ENCODE data around the gene SYNGR3. TPM values are rescaled to one million over a fixed set of nuclear protein-coding genes. Genes with fewer than 3 reads are reported as not detected.

Gene SYNGR3
- total and polyA plus RNA-seq, 2 experiments from 2014 or later = 21.8 to 27.2 TPM

DNA sequence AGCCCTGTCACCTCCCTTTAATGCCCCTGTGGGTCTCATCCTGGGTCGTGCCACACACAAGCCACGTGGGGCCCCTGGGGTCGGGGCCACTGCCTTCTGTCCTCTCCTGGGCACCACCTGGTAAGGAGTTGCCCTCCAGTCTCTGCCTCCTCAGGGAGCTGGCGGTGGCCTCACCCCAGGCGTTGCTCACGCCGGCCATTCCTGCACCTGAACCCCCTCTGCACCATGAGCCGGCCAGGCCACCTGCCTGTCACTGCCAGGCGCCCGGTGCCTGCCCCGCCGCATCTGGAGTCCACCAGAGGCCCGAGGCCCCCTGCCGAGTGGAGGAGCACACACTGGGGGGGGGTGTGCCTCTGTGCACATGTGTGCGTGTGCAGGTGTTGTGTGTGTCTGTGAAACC, 47.3 kb downstream of the SYNGR3 start:
- H3K4me1 ChIP-seq (ENCODE audit: low read depth) = peaks cover 16% of the 10 kb centered on the region
- TF ChIP-seq, protein P1, sequence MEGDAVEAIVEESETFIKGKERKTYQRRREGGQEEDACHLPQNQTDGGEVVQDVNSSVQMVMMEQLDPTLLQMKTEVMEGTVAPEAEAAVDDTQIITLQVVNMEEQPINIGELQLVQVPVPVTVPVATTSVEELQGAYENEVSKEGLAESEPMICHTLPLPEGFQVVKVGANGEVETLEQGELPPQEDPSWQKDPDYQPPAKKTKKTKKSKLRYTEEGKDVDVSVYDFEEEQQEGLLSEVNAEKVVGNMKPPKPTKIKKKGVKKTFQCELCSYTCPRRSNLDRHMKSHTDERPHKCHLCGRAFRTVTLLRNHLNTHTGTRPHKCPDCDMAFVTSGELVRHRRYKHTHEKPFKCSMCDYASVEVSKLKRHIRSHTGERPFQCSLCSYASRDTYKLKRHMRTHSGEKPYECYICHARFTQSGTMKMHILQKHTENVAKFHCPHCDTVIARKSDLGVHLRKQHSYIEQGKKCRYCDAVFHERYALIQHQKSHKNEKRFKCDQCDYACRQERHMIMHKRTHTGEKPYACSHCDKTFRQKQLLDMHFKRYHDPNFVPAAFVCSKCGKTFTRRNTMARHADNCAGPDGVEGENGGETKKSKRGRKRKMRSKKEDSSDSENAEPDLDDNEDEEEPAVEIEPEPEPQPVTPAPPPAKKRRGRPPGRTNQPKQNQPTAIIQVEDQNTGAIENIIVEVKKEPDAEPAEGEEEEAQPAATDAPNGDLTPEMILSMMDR (IDR thresholded peaks at IDR 0.05; ENCODE audit: low read depth, low read length) = no peak
- no peak overlapping the region for H3K4me3 ChIP-seq

DNA sequence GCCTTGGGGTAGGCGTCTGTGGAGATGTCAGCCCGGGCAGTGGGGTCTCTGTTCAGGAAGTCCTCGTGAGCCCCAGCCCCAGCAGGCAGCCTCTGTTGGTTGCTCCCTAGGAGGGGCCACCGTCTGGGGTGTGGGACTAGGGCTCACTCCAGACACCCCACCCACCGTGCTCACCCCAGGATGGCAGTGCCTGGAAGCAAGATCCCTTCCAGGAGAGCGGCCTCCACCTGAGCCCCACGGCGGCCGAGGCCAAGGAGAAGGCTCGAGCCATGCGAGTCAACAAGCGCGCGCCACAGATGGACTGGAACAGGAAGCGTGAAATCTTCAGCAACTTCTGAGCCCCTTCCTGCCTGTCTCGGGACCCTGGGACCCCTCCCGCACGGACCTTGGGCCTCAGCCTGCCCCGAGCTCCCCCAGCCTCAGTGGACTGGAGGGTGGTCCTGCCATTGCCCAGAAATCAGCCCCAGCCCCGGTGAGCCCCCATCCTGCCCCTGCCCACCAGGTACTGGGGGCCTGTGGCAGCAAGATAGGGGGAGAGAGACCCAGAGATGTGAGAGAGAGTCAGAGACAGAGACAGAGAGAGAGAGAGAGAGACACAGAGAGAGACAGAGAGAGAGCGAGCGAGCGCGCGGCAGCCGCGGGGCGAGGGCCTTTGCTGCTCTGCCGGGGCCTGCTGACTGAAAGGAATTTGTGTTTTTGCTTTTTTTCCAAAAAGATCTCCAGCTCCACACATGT, 48.0 kb downstream of the SYNGR3 start:
- no peak for DNase-seq (ENCODE audit: low read depth in 1 of 2, low spot score in 1 of 2)
- H3K9me3 ChIP-seq (ENCODE audit: low read depth) = no peaks in the 10 kb centered on the region
- H3K4me1 ChIP-seq (ENCODE audit: low read depth) = peaks cover 20% of the 10 kb centered on the region
- TF ChIP-seq, protein P1 (IDR thresholded peaks at IDR 0.05; ENCODE audit: low read depth, low read length) = no peak
- no peak overlapping the region for H3K27ac ChIP-seq
- H3K27me3 ChIP-seq = no peaks in the 10 kb centered on the region
- no peak overlapping the region for H3K4me3 ChIP-seq
- H3K36me3 ChIP-seq = no peaks in the 10 kb centered on the region

More for the DNA sequence above, 47.3 kb downstream of the SYNGR3 start:
- DNase-seq (ENCODE audit: low read depth in 1 of 2, low spot score in 1 of 2) = no peak
- no peaks in the 10 kb centered on the region for H3K9me3 ChIP-seq (ENCODE audit: low read depth)
- no peaks in the 10 kb centered on the region for H3K27me3 ChIP-seq
- no peaks in the 10 kb centered on the region for H3K36me3 ChIP-seq
- H3K27ac ChIP-seq = no peak overlapping the region

DNA sequence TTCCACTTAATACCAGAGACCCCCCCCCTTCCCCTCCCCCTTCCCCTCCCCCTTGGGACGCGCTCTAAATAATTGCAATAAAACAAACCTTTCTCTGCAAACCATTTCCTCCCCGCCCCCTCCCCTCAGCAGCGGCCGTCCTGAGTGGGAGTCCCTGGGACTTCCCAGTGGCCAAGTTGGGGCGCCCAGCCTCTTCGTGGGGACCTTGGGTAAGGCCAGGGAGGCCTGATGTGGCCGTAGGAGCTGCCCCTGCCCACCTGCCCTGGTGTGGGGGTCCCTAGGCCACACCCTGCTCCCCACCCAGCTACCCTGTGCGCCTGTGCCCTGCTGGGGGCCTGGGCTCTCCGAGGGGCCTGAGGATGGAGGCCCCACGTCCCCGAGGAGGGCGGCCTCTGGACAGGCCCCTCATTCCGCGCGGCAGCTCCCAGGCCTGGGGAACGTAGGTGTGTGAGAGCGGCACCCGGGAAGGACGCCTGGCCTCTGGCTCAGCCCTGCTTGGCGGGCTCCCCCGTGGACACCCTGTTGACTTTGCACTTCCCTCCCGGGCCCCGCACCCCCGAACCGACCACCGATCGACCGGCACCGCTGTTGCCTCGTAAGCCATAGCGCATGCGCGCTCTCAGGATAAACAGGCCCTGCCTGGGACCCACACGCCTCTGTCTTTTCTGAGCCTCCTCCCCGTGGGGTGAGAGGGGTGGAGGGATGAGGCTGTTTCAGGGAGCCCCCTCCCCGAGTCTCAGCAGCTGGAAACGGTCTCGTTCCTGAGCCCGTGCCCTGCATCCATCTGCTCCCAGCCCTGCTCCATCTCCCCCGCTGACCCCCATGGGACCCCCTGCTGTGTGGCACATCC, 48.8 kb downstream of the SYNGR3 start:
- Histone ChIP-seq H3K36me3 (no peaks in the 10 kb centered on the region), H3K4me1 (ENCODE audit: low read depth) (peaks cover 17% of the 10 kb centered on the region), H3K27ac (no peak overlapping the region), H3K9me3 (ENCODE audit: low read depth) (no peaks in the 10 kb centered on the region), H3K4me3 (no peak overlapping the region), H3K27me3 (no peaks in the 10 kb centered on the region)
- TF ChIP-seq, protein P1 (IDR thresholded peaks at IDR 0.05; ENCODE audit: low read depth, low read length) = no peak
- no peak for DNase-seq (ENCODE audit: low read depth in 1 of 2, low spot score in 1 of 2)

DNA sequence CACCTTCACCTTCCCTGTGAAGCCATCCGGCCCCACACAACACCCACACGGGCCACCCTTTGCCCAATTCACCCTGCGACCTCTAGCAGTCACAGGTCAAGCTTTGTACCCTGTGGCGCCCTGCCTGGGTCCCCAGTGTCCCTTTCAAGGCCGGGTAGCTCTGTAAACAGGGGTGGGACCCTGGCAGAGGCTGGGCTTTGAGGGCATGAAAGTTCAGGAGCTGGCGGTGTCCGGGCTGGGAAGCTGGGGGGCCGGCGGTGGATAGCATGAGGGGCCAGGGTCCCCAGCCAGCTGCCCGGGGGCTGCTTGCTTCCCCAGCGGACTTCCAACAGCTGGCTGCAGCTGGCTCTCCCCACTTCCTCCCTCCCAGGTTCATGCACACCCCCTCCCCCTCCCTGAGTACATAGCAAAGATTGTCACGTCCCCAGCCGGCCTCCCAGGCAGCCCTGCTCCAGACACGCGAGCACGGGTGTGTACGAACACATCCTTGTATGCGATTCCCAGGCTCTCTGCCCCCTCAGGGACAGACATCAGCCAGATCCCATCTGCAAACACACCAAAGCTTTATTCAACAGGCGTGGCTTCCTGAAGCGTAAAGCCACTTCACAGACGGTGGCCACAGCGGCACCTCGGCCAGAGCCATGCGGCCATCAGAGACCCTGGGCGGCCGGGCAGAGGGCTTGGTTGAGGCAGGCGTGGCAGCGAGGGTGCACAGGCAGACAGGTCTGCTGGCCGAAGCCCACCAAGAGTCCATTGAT, 49.7 kb downstream of the SYNGR3 start:
- peak in 1 of 2 donors; percentile 77 for DNase-seq (ENCODE audit: low read depth in 1 of 2, low spot score in 1 of 2)
- TF ChIP-seq, protein P1 (IDR thresholded peaks at IDR 0.05; ENCODE audit: low read depth, low read length) = no peak
- no peak overlapping the region for H3K27ac ChIP-seq
- peaks cover 13% of the 10 kb centered on the region for H3K4me1 ChIP-seq (ENCODE audit: low read depth)
- no peaks in the 10 kb centered on the region for H3K36me3 ChIP-seq
- no peaks in the 10 kb centered on the region for H3K9me3 ChIP-seq (ENCODE audit: low read depth)
- no peak overlapping the region for H3K4me3 ChIP-seq
- no peaks in the 10 kb centered on the region for H3K27me3 ChIP-seq

DNA sequence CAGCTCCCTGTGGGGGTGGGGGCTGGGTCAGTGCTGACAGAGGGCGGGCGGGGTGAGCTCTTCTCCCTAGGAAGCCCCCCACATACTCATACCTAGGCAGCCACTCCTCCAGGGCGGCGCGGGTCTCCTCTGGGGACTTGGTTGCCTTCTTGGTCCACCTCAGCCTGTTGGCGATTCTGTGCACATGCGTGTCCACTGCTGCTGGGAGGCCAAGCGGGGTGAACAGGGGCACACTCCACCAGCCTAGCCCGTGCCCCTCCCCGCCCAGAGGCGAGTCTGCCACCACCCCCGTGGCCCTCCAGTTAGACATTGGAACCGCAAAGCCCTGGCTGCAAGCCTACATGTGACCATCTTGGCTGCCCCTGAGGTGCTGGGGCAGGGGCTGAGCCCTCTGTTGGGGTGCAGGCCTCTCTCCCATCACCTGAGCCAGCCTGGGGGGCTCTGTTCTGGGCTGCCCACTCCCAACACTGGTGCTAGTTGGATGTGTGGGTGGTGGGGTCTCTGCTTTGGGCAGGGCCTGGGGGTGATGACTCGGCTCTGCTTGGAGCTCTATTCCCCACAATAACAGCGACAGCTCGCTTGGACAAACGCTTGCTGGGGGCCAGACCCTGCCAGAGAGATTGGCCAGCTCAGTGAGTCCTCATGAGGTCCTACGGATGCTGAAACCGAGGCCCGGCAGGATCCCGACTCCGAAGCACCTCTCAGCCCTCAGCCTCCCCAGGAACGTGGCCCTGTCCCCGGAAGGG, 50.4 kb downstream of the SYNGR3 start:
- no peak overlapping the region for H3K27ac ChIP-seq
- no peak for DNase-seq (ENCODE audit: low read depth in 1 of 2, low spot score in 1 of 2)
- H3K27me3 ChIP-seq = no peaks in the 10 kb centered on the region
- H3K4me1 ChIP-seq (ENCODE audit: low read depth) = peaks cover 13% of the 10 kb centered on the region
- no peak overlapping the region for H3K4me3 ChIP-seq
- TF ChIP-seq, protein P1 (IDR thresholded peaks at IDR 0.05; ENCODE audit: low read depth, low read length) = no peak
- H3K36me3 ChIP-seq = no peaks in the 10 kb centered on the region
- no peaks in the 10 kb centered on the region for H3K9me3 ChIP-seq (ENCODE audit: low read depth)
